GM21390 (cell line): ENCODE data around the gene ACTR10.

Source experiments
- ATAC-seq: cut with Tn5 transposase; IDR thresholded peaks from one replicate; pipeline ENCODE4 v1.9.1; 2021; ENCODE audit not compliant: unreplicated experiment

The ACTR10 gene

DNA sequence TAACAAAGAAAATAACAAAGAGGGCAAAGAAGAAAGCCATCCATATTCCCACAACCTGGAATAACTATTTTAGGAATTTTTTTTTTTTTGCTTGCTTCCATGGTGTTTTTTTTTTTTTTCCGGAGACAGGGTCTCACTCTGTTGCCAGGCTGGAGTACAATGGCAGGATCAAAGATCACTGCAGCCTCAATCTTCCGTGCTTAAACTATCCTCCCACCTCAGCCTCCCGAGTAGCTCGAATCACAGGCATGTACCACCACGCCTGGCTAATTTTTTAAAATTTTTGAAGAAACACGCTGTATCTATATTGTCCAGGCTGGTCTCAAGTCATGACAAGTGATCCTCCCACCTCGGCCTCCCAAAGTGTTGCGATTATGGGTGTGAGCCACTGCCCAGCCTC is 78.2 kb downstream of the ACTR10 start:
- ATAC-seq = no peak

DNA sequence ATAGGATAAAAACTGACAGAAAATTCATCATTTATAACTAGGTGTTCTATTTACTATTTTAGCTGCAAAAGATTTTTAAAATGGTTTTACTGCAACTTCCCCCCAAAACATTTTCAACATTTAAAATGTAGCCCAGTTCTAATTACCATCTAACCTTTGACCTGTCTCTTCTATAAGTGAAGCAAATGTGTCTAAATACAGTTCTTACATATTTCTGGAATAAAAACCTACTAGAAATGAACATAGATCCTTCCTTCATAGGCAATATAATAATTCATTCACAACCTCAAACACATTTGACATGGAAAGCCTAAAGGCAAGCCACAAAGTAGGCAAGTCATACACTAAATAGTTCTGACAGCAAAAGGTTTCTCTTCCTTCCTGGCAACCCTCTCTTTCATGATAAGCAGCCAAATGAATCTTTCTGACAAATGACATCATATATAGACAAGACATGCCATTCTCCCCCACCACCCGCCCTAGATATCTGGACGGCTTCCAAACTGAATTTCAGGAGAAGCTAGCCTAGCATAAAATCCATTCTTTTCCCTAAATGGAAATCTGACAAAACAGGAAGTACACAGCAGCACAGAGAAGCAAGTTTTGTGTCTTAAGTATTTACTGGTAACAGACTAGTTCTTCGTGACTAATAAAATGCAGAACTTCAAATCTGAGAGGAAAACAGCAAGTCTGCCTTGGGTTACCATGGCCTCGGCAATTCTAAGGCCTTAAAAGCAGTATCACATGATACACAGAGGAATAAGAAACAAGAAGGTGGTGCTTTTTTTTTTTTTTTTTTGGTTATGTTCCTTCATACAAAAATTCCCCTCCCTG is 81.2 kb downstream of the ACTR10 start:
- ATAC-seq = peak; percentile 64

DNA sequence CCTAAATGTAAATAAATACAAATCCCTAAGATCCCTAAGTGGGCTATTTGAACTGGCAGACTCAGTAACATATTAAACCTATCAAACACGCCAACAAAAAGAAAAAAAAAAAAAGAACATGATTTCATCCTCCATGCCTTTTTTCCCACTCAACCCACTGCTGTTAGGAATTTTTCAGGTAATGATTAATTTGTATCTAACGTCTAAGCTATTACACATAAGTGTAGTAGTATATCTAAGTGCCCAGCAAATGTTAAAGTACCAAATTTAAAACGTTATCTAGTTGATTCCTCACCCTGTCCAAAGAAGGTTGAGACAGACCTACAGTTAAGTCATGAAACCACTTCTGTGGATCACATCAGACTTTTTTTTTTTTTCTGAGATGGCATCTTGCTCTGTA is 82.0 kb downstream of the ACTR10 start:
- ATAC-seq = no peak

DNA sequence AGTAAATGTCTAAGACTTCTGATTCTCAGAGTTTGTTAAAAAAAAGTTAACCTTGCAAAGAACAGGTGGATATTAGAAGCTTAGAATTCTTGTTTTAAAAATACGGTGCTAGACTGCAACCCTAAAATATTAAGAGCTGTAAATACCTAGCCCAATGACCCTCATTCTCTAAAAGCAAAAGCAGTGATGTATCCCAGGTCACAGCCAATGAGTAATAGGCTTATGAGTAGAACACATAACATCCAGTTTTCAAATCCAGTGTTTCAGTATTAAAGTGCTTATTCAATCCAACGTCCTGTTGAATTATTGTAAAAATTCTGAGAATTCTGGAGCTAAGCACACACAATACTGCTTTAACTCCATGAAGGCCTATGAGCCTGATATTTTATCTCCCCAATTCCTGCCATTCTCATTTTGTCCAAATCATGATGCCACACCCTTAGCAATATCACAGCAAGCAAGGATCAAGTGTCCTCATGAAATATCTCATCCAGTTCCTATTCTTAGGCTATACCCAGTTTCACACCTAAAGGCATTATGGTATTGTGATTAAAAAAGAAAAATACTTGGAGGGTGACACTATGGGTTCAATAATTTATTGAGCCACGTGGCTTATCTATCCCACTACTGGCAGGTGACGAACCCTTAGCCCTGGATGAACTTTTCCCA is 83.1 kb downstream of the ACTR10 start:
- ATAC-seq = no peak

DNA sequence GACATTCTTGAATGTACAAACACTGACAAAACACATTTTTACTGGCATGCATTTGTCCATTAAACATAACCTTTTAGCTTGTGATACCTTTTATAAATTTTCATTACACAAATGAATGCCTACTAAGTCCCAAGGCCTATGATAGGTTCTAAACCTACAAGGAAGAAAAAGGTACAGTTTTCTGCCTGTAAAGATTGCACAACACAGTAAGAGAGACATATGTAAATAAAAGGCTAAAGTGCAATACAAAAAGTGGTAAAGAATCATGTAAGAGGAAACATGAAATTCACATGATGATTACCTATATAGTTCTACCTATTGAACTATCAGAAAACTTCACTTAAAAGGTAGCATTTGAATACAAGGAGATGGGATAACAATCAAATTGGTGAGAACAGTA is 83.8 kb downstream of the ACTR10 start:
- no peak for ATAC-seq

DNA sequence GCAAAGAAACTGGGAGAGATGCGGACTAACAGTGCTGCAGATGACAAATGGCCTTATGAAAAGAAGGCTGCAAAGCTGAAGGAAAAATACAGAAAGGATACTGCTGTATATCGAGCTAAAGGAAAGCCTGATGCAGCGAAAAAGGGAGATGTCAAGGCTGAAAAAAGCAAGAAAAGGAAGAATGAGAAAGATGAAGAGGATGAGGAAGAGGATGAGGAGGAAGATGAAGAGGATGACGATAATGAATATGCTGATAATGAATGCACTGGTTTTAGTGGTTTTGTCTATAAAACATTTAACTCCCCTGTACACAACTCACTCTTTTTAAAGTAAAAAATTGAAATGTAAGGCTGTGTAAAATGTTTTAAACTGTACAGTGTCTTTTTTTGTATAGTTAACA is 85.2 kb downstream of the ACTR10 start:
- ATAC-seq = no peak
